GM18873 (cell line): ENCODE data around the gene ADAMTS2.

Experiments
- ATAC-seq: cut with Tn5 transposase; IDR thresholded peaks from one replicate; pipeline ENCODE4 v1.9.1; 2021; ENCODE audit warnings: mild to moderate bottlenecking, moderate library complexity, moderate number of reproducible peaks; ENCODE audit not compliant: unreplicated experiment, low FRiP score

ADAMTS2 gene

GRCh38 chr5:179079165-179079987 is 265.9 kb downstream of the ADAMTS2 start:
- no peak for ATAC-seq

- no peak for ATAC-seq
These were observed 279.6 kb downstream of the ADAMTS2 start for GRCh38 chr5:179065703-179066102.

- ATAC-seq, result no peak
These were observed 284.2 kb downstream of the ADAMTS2 start for GRCh38 chr5:179061025-179061424.
